ENCODE measurements around the gene ALDH1L1. TPM values are rescaled to one million over a fixed set of nuclear protein-coding genes. Genes with fewer than 3 reads are reported as not detected.

The ALDH1L1 gene
- total and polyA plus RNA-seq, 2 experiments from 2014 or later: 1.0 to 1.3 TPM

- TF ChIP-seq ZNF462 (CRISPR knock-in tag; IDR thresholded peaks at IDR 0.05) (no peak), JUNB (IDR thresholded peaks at IDR 0.05; ENCODE audit: unreplicated experiment) (no peak)
These were observed 43.8 kb downstream of the ALDH1L1 start (continued) for GRCh38 chr3:126136428-126137220.

GRCh38 chr3:126135406-126136076, 44.8 kb downstream of the ALDH1L1 start:
- no peak for DNase-seq (ENCODE audit: low spot score)
- H3K36me3 ChIP-seq (ENCODE audit: insufficient read depth): no peaks in the 10 kb centered on the region
- H3K4me1 ChIP-seq (ENCODE audit: insufficient read depth): no peaks in the 10 kb centered on the region
- Mint-ChIP-seq H3K27ac (no peak overlapping the region), H3K4me1 (peaks cover 19% of the 10 kb centered on the region), H3K4me3 (no peak overlapping the region), H3K9me3 (no peaks in the 10 kb centered on the region), H3K27me3 (ENCODE audit: insufficient read depth, low read depth, poor library complexity) (peaks cover 20% of the 10 kb centered on the region), H3K36me3 (ENCODE audit: low read depth) (no peaks in the 10 kb centered on the region)
- no peaks in the 10 kb centered on the region for H3K79me2 ChIP-seq (replicated peaks; ENCODE audit: insufficient read depth)
- no peaks in the 10 kb centered on the region for H3K9me2 ChIP-seq (ENCODE audit: insufficient read depth)
- H3K4me2 ChIP-seq: no peak overlapping the region
- no peak overlapping the region for H3K27ac ChIP-seq (ENCODE audit: low read depth)
- no peaks in the 10 kb centered on the region for H4K20me1 ChIP-seq (replicated peaks; ENCODE audit: insufficient read depth)
- H3F3A ChIP-seq (replicated peaks; ENCODE audit: low read depth): no peaks in the 10 kb centered on the region
- ATAC-seq: no peak
- H3K27me3 ChIP-seq (ENCODE audit: insufficient read depth): no peaks in the 10 kb centered on the region
- no peak overlapping the region for H2AFZ ChIP-seq
- H3K4me3 ChIP-seq: no peak overlapping the region
- no peak for TF ChIP-seq ZNF462 (CRISPR knock-in tag; IDR thresholded peaks at IDR 0.05)
- TF ChIP-seq CTCF (conservative IDR thresholded peaks at IDR 0.05; ENCODE audit: low read depth in 2 of 2): no peak
- TF ChIP-seq NANOG (IDR thresholded peaks at IDR 0.05; ENCODE audit: borderline replicate concordance): no peak
- TF ChIP-seq POLR2AphosphoS5 (IDR thresholded peaks at IDR 0.05; ENCODE audit: low read depth): no peak
